ENCODE measurements around the gene RNH1. TPM values are rescaled to one million over a fixed set of nuclear protein-coding genes. Genes with fewer than 3 reads are reported as not detected.
"Not testable (repeated sequence)": the region's sequence is repeated elsewhere in the genome, so short reads cannot be mapped to it uniquely, and the experiment has no call there.

RNH1 gene
- total and polyA plus RNA-seq, 2 experiments from 2014 or later, result 623 to 751 TPM

DNA sequence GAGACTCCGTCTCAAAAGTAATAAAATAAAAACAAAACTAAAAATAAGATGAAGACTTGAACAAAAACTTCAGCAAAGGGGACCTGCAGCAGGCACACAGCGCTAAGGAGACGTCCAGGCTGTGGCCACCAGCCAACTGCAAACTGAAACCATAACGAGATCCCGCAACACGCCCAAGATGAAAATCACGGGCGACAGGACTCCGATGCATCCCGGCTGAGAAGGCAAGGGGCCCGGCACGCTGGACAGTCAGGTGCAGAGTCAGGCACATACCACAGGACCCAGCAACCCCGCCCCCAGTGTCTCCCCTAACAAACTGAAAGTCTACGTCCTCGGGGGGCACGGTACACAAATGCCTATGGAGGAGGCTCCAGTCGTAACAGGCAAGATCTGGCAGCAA, 19.1 kb upstream of the RNH1 start:
- Histone ChIP-seq H3K9me3 (ENCODE audit: low read depth) (no peaks in the 10 kb centered on the region), H3K27ac (no peak overlapping the region), H3K27me3 (replicated peaks; ENCODE audit: insufficient read depth) (no peaks in the 10 kb centered on the region), H3K9me2 (ENCODE audit: insufficient read depth) (no peaks in the 10 kb centered on the region), H2AFZ (no peak overlapping the region), H3K9ac (no peak overlapping the region), H3F3A (ENCODE audit: insufficient read depth) (no peaks in the 10 kb centered on the region), H3K4me3 (no peak overlapping the region), H3K4me2 (ENCODE audit: unreplicated experiment) (no peak overlapping the region), H4K20me1 (ENCODE audit: insufficient read depth) (no peaks in the 10 kb centered on the region), H3K79me2 (ENCODE audit: insufficient read depth) (no peaks in the 10 kb centered on the region), H3K36me3 (ENCODE audit: low read depth) (no peaks in the 10 kb centered on the region), H3K4me1 (ENCODE audit: insufficient read depth) (no peaks in the 10 kb centered on the region)
- TF ChIP-seq EZH2 (IDR thresholded peaks at IDR 0.05; ENCODE audit: insufficient read depth, poor library complexity, severe bottlenecking) (no peak), EZH2phosphoT487 (IDR thresholded peaks at IDR 0.05; ENCODE audit: insufficient read depth, low read depth) (no peak)
- no peak for DNase-seq
- in situ Hi-C loops (cut with MboI), result no loop called here
- WGBS, 2 experiments (ENCODE audit: low coverage in 1 of 2, low lambda C conversion rate in 2 of 2, missing lambda C conversion rate in 2 of 2), result 80 to 86% methylated on average over 17 of the region's 17 CpGs

DNA sequence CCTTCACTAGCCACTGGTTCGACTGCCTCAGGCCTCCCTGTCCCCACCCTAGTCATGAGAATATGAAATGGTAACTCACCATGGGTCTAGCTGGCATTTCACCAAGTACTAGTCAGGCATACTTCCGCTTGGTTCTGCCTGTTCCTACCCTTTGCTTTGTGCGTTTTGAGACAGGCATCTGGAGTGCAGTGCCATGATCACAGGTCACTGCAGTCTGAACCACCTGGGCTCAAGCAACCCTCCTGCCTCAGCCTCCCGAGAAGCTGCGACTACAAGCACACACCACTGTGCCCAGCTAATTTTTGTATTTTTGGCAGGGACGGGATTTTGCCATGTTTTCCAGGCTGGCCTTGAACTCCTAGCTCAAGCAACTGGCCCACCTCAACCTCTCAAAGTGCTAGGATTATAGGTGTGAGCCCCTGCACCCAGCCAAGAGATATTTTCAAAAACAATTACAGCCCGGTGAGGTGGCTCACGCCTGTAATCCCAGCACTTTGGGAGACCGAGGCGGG, 14.2 kb upstream of the RNH1 start:
- Histone ChIP-seq H3F3A (ENCODE audit: insufficient read depth) (no peaks in the 10 kb centered on the region), H3K4me1 (ENCODE audit: insufficient read depth) (peaks cover 9% of the 10 kb centered on the region; the same call in 1 of the 2 replicates), H3K4me3 (no peak overlapping the region), H3K9ac (no peak overlapping the region), H3K4me2 (ENCODE audit: unreplicated experiment) (no peak overlapping the region), H4K20me1 (ENCODE audit: insufficient read depth) (no peaks in the 10 kb centered on the region), H3K79me2 (ENCODE audit: insufficient read depth) (no peaks in the 10 kb centered on the region), H3K36me3 (ENCODE audit: low read depth) (no peaks in the 10 kb centered on the region), H2AFZ (no peak overlapping the region), H3K27me3 (replicated peaks; ENCODE audit: insufficient read depth) (no peaks in the 10 kb centered on the region), H3K27ac (no peak overlapping the region), H3K9me3 (ENCODE audit: low read depth) (no peaks in the 10 kb centered on the region), H3K9me2 (ENCODE audit: insufficient read depth) (no peaks in the 10 kb centered on the region)
- no peak for TF ChIP-seq EZH2phosphoT487 (IDR thresholded peaks at IDR 0.05; ENCODE audit: insufficient read depth, low read depth)
- no peak for TF ChIP-seq EZH2 (IDR thresholded peaks at IDR 0.05; ENCODE audit: insufficient read depth, poor library complexity, severe bottlenecking)
- DNase-seq, result peak; percentile 44
- WGBS, 2 experiments (ENCODE audit: low coverage in 1 of 2, low lambda C conversion rate in 2 of 2, missing lambda C conversion rate in 2 of 2), result 91 to 93% methylated on average over 10 of the region's 10 CpGs
- in situ Hi-C loops (cut with MboI), result no loop called here

DNA sequence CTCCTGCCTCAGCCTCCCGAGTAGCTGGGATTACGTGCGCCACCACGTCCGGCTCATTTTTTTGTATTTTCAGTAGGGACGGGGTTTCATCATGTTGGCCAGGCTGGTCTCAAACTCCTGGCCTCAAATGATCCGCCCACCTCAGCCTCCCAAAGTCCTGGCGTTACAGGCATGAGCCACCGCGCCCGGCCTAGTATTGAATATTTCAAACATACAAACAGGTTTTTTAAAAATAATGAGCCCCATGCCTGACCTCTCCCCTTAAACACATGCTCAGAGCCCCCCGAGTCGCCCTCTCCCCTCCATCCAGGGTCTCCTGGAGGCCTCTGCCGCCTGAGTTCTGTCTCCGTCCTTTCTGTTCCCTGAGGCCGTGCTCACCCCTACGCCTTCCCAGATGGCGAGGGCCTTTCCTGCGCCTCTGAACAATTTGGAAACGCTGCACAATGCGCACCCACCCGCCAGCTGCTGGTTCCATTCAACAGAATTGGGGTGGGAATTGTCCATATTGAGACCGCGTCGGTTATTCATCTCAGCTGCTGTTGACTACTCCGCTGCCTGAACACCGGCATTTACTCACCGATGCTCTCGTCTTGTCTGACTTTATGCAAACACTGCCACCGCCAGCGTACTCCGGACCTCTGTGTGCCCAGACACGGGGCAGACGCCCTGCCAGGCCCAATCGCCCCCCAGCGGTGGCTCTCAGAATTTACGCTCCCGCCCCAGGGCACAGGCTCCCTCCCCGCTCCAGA, 13.6 kb upstream of the RNH1 start:
- peaks cover 9% of the 10 kb centered on the region; the same call in 1 of the 2 replicates for H3K4me1 ChIP-seq (ENCODE audit: insufficient read depth)
- no peak for DNase-seq

DNA sequence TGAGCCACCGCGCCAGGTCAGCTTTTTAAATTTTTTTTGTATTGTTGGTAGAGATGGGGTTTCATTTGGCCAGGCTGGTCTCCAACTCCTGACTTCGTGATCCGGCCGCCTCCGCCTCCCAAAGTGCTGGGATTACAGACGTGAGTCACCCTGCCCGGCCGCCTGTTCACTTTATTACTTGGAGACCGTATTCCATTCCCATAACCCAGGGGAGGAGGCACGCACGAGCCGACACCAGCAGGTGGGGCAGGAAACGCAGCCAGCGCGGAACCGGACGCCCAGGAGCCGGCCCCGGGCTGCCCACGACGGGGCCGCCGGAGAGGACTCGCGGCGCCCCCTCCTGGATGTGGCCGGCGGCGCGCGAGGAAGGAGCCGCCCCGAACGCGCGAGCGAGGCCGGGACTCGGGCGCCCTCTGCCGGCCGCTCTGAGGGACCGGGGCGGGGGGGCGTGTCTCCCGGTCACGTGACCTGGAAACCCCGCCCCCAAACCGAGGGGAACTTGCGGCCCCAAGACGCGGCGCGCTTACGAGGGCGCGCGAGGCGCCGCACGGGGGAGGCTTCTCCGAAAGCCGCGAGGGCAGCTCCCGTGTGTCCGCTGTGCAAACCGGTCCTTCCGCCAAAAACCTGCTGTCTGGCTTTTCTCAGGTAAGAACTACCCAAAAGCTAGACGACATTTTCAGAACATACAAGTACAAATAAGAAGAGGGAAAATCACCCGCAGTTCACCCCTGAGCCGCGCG, 11.6 kb upstream of the RNH1 start:
- in situ Hi-C loops (cut with MboI), result no loop called here
- TF ChIP-seq EZH2 (IDR thresholded peaks at IDR 0.05; ENCODE audit: insufficient read depth, poor library complexity, severe bottlenecking), result no peak
- TF ChIP-seq EZH2phosphoT487 (IDR thresholded peaks at IDR 0.05; ENCODE audit: insufficient read depth, low read depth), result no peak
- peak overlapping the region; percentile 69 for H2AFZ ChIP-seq
- H3K79me2 ChIP-seq (ENCODE audit: insufficient read depth), result peaks cover 16% of the 10 kb centered on the region; the same call in 1 of the 2 replicates
- 2% methylated on average over 55 of the region's 74 CpGs for WGBS, 2 experiments (ENCODE audit: low coverage in 1 of 2, low lambda C conversion rate in 2 of 2, missing lambda C conversion rate in 2 of 2)
- H3K36me3 ChIP-seq (ENCODE audit: low read depth), result no peaks in the 10 kb centered on the region
- no peaks in the 10 kb centered on the region for H3K9me3 ChIP-seq (ENCODE audit: low read depth)
- no peaks in the 10 kb centered on the region for H4K20me1 ChIP-seq (ENCODE audit: insufficient read depth)
- H3K27ac ChIP-seq, result peak overlapping the region; percentile 87
- no peaks in the 10 kb centered on the region for H3K27me3 ChIP-seq (replicated peaks; ENCODE audit: insufficient read depth)
- peak overlapping the region; percentile 70 for H3K9ac ChIP-seq
- DNase-seq, result peak; percentile 99
- H3K4me1 ChIP-seq (ENCODE audit: insufficient read depth), result peaks cover 9% of the 10 kb centered on the region; the same call in 1 of the 2 replicates
- H3K4me3 ChIP-seq, result peak overlapping the region; percentile 62
- no peaks in the 10 kb centered on the region for H3F3A ChIP-seq (ENCODE audit: insufficient read depth)
- no peaks in the 10 kb centered on the region for H3K9me2 ChIP-seq (ENCODE audit: insufficient read depth)
- H3K4me2 ChIP-seq (ENCODE audit: unreplicated experiment), result peak overlapping the region; percentile 60

More for the DNA sequence above, 13.6 kb upstream of the RNH1 start:
- Histone ChIP-seq H3K79me2 (ENCODE audit: insufficient read depth) (0 out of 2 replicates have a peak, but pooled peaks cover 6% of the 10 kb centered on the region), H3F3A (ENCODE audit: insufficient read depth) (no peaks in the 10 kb centered on the region), H3K9me3 (ENCODE audit: low read depth) (no peaks in the 10 kb centered on the region), H3K9ac (no peak overlapping the region), H2AFZ (no peak overlapping the region), H3K36me3 (ENCODE audit: low read depth) (no peaks in the 10 kb centered on the region), H3K4me3 (no peak overlapping the region), H3K27me3 (replicated peaks; ENCODE audit: insufficient read depth) (no peaks in the 10 kb centered on the region), H3K9me2 (ENCODE audit: insufficient read depth) (no peaks in the 10 kb centered on the region), H3K4me2 (ENCODE audit: unreplicated experiment) (no peak overlapping the region), H3K27ac (no peak overlapping the region), H4K20me1 (ENCODE audit: insufficient read depth) (no peaks in the 10 kb centered on the region)
- TF ChIP-seq EZH2 (IDR thresholded peaks at IDR 0.05; ENCODE audit: insufficient read depth, poor library complexity, severe bottlenecking) (no peak), EZH2phosphoT487 (IDR thresholded peaks at IDR 0.05; ENCODE audit: insufficient read depth, low read depth) (no peak)
- in situ Hi-C loops (cut with MboI), result no loop called here
- WGBS, 2 experiments (ENCODE audit: low coverage in 1 of 2, low lambda C conversion rate in 2 of 2, missing lambda C conversion rate in 2 of 2), result 85 to 86% methylated on average over 39 of the region's 39 CpGs

DNA sequence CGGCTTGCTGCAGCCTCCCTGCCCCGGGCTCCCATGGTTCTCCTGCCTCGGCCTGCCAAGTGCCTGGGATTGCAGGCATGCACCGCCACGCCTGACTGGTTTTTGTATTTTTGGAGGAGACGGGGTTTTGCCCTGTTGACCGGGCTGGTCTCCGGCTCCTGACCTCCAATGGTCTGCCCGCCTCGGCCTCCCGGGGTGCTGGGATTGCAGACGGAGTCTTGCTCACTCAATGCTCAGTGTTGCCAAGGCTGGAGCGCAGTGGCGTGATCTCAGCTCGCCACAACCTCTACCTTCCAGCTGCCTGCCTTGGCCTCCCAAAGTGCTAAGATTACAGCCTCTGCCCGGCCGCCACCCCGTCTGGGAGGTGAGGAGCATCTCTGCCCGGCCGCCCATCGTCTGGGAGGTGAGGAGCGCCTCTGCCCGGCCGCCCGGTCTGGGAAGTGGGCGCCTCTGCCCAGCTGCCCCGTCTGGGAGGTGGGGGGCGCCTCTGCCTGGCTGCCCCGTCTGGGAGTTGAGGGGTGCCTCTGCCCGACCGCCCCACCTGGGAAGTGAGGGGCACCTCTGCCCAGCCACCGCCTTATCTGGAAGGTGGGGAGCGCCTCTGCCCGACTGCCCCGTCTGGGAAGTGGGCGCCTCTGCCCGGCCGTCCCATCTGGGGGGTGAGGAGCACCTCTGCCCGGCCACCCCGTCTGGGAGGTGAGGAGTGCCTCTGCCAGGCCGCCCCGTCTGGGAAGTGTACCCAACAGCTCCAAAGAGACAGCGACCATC, 10.1 kb upstream of the RNH1 start:
- H3K4me3 ChIP-seq; H3K36me3 ChIP-seq (ENCODE audit: low read depth); H2AFZ ChIP-seq; H4K20me1 ChIP-seq (ENCODE audit: insufficient read depth); H3K4me2 ChIP-seq (ENCODE audit: unreplicated experiment); in situ Hi-C loops (cut with MboI); H3K9me3 ChIP-seq (ENCODE audit: low read depth); H3F3A ChIP-seq (ENCODE audit: insufficient read depth); H3K4me1 ChIP-seq (ENCODE audit: insufficient read depth); H3K27me3 ChIP-seq (replicated peaks; ENCODE audit: insufficient read depth); DNase-seq; H3K9me2 ChIP-seq (ENCODE audit: insufficient read depth): not testable (repeated sequence)
- Histone ChIP-seq H3K9ac (peak overlapping the region; percentile 70; the same call in 1 of the 2 replicates), H3K79me2 (ENCODE audit: insufficient read depth) (peaks cover 16% of the 10 kb centered on the region; the same call in 1 of the 2 replicates), H3K27ac (peak overlapping the region; percentile 87)
- 92% methylated on average over 29 to 43 of the region's 43 CpGs for WGBS, 2 experiments (ENCODE audit: low coverage in 1 of 2, low lambda C conversion rate in 2 of 2, missing lambda C conversion rate in 2 of 2)
